Measurements from ENCODE around the gene FAM111B. TPM values are rescaled to one million over a fixed set of nuclear protein-coding genes. Genes with fewer than 3 reads are reported as not detected.

The FAM111B gene
- total RNA-seq = 5.6 and 7.7 TPM in 2 replicates

GRCh38 chr11:59106363-59107336 is at the start of gene FAM111B:
Gene FAM111B (plus strand): TSS chr11:59107237. CDS start chr11:59109626, 2,389 bp downstream.

GRCh38 chr11:59086007-59086406 is 21.0 kb upstream of the FAM111B start, which contains the start of gene GLYATL1B:
Gene GLYATL1B (plus strand): TSS chr11:59086307. CDS start chr11:59086307, 0 bp downstream.

GRCh38 chr11:59142530-59143507 is 35.8 kb downstream of the FAM111B start, which contains the start of gene FAM111A:
Gene FAM111A (plus strand): TSS chr11:59142856. CDS start chr11:59148873, 6,017 bp downstream.

DNA sequence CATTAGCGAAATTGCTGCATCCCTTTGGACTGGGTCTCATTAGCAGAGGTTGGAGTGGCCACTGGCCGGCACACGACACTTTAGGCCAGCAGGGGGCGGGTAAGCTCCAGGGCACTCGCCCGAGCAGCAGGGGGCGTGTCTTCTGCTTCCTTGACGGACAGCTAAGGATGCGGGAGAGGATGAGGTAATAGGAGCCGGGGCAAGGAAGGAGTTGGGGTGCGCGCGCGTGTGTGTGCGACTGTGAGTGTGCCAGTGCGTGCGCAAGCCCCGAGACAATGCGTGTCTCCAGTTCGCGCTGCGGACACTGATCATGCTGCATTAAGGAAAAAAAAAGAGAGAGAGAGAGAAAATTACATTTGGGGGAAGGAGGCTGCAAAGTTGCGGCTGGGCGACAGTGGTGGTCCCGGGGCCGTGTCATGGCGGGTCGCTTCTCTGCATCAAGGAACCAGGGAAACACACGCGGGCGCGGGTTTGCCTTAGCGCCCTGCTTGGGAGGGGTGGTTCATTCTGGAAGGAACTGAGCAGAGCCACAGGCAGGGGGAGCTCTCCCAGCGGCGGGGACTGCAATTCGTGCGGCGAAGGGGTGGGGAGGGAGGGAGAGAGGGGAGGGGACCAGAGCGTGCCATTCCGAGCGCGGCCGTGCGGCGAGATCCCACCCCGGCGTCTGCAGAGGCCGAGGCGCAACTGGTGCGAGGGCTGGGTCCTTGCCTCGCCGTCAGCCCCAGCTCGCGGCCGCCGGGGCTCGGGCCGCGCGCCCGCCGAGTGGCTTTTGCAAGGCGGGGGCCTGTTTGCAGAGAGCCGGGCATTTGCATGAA is 64.7 kb downstream of the FAM111B start, which contains the start of gene DTX4:
DTX4 (plus strand) TSS at position 625 of the 815 bp plus-strand sequence. CDS start 464 bp downstream, outside the sequence.

Other genes with a start within 250 kb of the FAM111B start
- gene GLYATL1, start 167.7 kb upstream of the FAM111B start, total RNA-seq = 0.26 TPM in 1 of 2 replicates, not detected in the other
- not detected in 2 replicates for gene GLYATL1B, start 20.9 kb upstream of the FAM111B start, total RNA-seq
- gene FAM111A, start 35.6 kb downstream of the FAM111B start, total RNA-seq = 17.6 and 19.2 TPM in 2 replicates
- 2.3 and 5.7 TPM in 2 replicates for gene DTX4, start 64.9 kb downstream of the FAM111B start, total RNA-seq
- gene MPEG1, start 105.7 kb downstream of the FAM111B start, total RNA-seq = not detected in 2 replicates